GM12878 (cell line): ENCODE data around the gene MMEL1. TPM values are rescaled to one million over a fixed set of nuclear protein-coding genes. Genes with fewer than 3 reads are reported as not detected.

Experiments used
- ATAC-seq: fragments of 200-7000 bp; cut with Tn5 transposase; 3 replicates; pipeline ENCODE4 v1.9.1; 2020; ENCODE audit warnings: mild to moderate bottlenecking, moderate library complexity
- BruUV-seq: library from RNA; stranded (reverse); fragments of 400-500 nt; replicated peaks from 2 replicates; lab custom pipeline; 2021; lab: Mats Ljungman, UMichigan
- CTCF ChIA-PET: fragments of 300-600 bp; sonication (Branson Sonifier 250); formaldehyde crosslinking; extraction: SDS; loops from one replicate; lab custom pipeline; 2021; ENCODE audit warnings: inconsistent platforms; lab: Yijun Ruan, JAX
- POLR2A ChIA-PET: fragments of 350-600 bp; formaldehyde crosslinking; extraction: SDS; loops from one replicate; lab custom pipeline; 2021; ENCODE audit warnings: inconsistent platforms; lab: Charles Lee
- RAD21 ChIA-PET: fragments of 300-600 bp; sonication (Branson Sonifier 250); formaldehyde crosslinking; loops from one replicate; lab custom pipeline; 2023; ENCODE audit warnings: antibody characterized with exemption; ENCODE audit not compliant: unreplicated experiment; lab: Charles Lee
- SMC1A ChIA-PET: fragments of 300-600 bp; sonication (Branson Sonifier 250); formaldehyde crosslinking; loops from one replicate; lab custom pipeline; 2023; ENCODE audit not compliant: unreplicated experiment, uncharacterized antibody; lab: Charles Lee
- DNase-seq: peaks from one replicate; pipeline ENCODE4 v3.0.0-alpha.2; 2011; ENCODE audit warnings: low read depth, low spot score
- FAIRE-seq: peaks from 3 replicates; lab custom pipeline; 2011; peaks lifted over from hg19 to GRCh38; lab: Jason Lieb, UNC
- H2AFZ ChIP-seq: 2 replicates; pipeline ENCODE4 v1.6.0; 2011; ENCODE audit warnings: low read depth, low read length, control low read depth; ENCODE audit not compliant: control insufficient read depth
- H3K27ac ChIP-seq: 2 replicates; pipeline ENCODE4 v1.5.1; 2011; ENCODE audit warnings: control low read depth; ENCODE audit not compliant: control insufficient read depth, insufficient read depth
- H3K27me3 ChIP-seq, 2 experiments: replicated peaks in 1 of 2; 2 replicates each; pipeline versions ENCODE4 v1.6.0 to v1.6.1; 2011; ENCODE audit warnings: low read length in 1 of 2; ENCODE audit not compliant: control insufficient read depth in 2 of 2, insufficient read depth in 2 of 2
- H3K36me3 ChIP-seq, 2 experiments: 2 replicates each; pipeline ENCODE4 v1.5.1; 2011; ENCODE audit warnings: low read length in 1 of 2; ENCODE audit not compliant: control insufficient read depth in 2 of 2, insufficient read depth in 2 of 2
- H3K4me1 ChIP-seq: 2 replicates; pipeline ENCODE4 v1.6.1; 2011; ENCODE audit warnings: mild to moderate bottlenecking, low read length, moderate library complexity, mixed read lengths; ENCODE audit not compliant: control insufficient read depth, insufficient read depth
- H3K4me2 ChIP-seq: 2 replicates; pipeline ENCODE4 v1.6.0; 2011; ENCODE audit warnings: control low read depth; ENCODE audit not compliant: control insufficient read depth, insufficient read depth
- H3K4me3 ChIP-seq: fragments of 200-600 bp; sonication (generic); 2 replicates; pipeline ENCODE4 v1.5.1; 2016
- H3K79me2 ChIP-seq: 2 replicates; pipeline ENCODE4 v1.6.0; 2011; ENCODE audit warnings: low read length; ENCODE audit not compliant: control insufficient read depth, insufficient read depth
- H3K9ac ChIP-seq: 2 replicates; pipeline ENCODE4 v1.8.0; 2011; ENCODE audit warnings: low read length, control low read depth, mixed read lengths; ENCODE audit not compliant: control insufficient read depth, insufficient read depth
- H3K9me3 ChIP-seq: replicated peaks from 3 replicates; pipeline ENCODE4 v1.5.1; 2011; ENCODE audit warnings: mild to moderate bottlenecking, low read length; ENCODE audit not compliant: control insufficient read depth, insufficient read depth
- H4K20me1 ChIP-seq: 2 replicates; pipeline ENCODE4 v1.6.0; 2011; ENCODE audit not compliant: control insufficient read depth, insufficient read depth
- ASH2L ChIP-seq: fragments of 300-600, 200-600 bp; sonication (generic); IDR thresholded peaks from 2 replicates; pipeline ENCODE4 v1.6.1; 2017; ENCODE audit warnings: low read depth, mild to moderate bottlenecking, borderline replicate concordance
- BHLHE40 ChIP-seq, 2 experiments: fragments of 450-650 bp in 1 of 2; IDR thresholded peaks; 2 replicates each; pipeline ENCODE4 v1.6.1; 2011 to 2017; ENCODE audit warnings: low read depth in 2 of 2, borderline replicate concordance in 1 of 2, improper control_type of control experiment in 1 of 2, low read length in 1 of 2, mild to moderate bottlenecking in 1 of 2
- BRCA1 ChIP-seq: IDR thresholded peaks from 2 replicates; pipeline ENCODE4 v1.6.1; 2011; ENCODE audit warnings: low read depth, low read length, improper control_type of control experiment
- HDGF ChIP-seq: fragments of 450-650 bp; IDR thresholded peaks from 2 replicates; pipeline ENCODE4 v1.6.1; 2016; ENCODE audit warnings: antibody characterized with exemption
- MYB ChIP-seq: fragments of 150-350 bp; IDR thresholded peaks from 2 replicates; pipeline ENCODE4 v1.6.1; 2014; ENCODE audit warnings: mild to moderate bottlenecking, low read depth, low read length, borderline replicate concordance
- RAD51 ChIP-seq: fragments of 450-650 bp; IDR thresholded peaks from 2 replicates; pipeline ENCODE4 v1.6.1; 2016; ENCODE audit warnings: moderate library complexity, mild to moderate bottlenecking, inconsistent platforms
- RFX5 ChIP-seq: IDR thresholded peaks from 2 replicates; pipeline ENCODE4 v1.6.1; 2011; ENCODE audit warnings: low read depth, low read length, improper control_type of control experiment
- RUNX3 ChIP-seq: IDR thresholded peaks from 2 replicates; pipeline ENCODE4 v1.6.1; 2012; ENCODE audit warnings: low read length, inconsistent platforms
- TCF3 ChIP-seq: IDR thresholded peaks from 2 replicates; pipeline ENCODE4 v1.6.1; 2012; ENCODE audit warnings: low read depth, mild to moderate bottlenecking, low read length, borderline replicate concordance; ENCODE audit not compliant: insufficient read depth
- YY1 ChIP-seq: IDR thresholded peaks from 2 replicates; pipeline ENCODE4 v1.6.1; 2011; ENCODE audit warnings: low read depth, mild to moderate bottlenecking, low read length
- ZBED1 ChIP-seq: IDR thresholded peaks from 2 replicates; pipeline ENCODE4 v1.6.1; 2016; ENCODE audit warnings: borderline replicate concordance
- WGBS: methylation state at CpG from one replicate; pipeline ENCODE4 v1.1.6; 2016; ENCODE audit warnings: low lambda C conversion rate; ENCODE audit not compliant: insufficient replicate concordance, insufficient coverage; ENCODE audit errors: missing lambda C conversion rate; 5-methylcytosine and 5-hydroxymethylcytosine counted together
- in situ Hi-C: fragments of 300-500 bp; cut with MboI; formaldehyde crosslinking; loops from 9 replicates; pipeline ENCODE4 v1.14.3; 2018; ENCODE audit warnings: mixed read lengths
- intact Hi-C: fragments of 100-400 bp; cut with micrococcal nuclease; formaldehyde crosslinking; loops from one replicate; pipeline ENCODE4 v1.14.2; 2022; ENCODE audit not compliant: unreplicated experiment
- polyA plus RNA-seq, 11 experiments: library from polyadenylated mRNA; depleted of rRNA in 4 of 11; unstranded in 6 of 11; stranded (reverse) in 5 of 11; fragments of >200 nt; fragmentation: Nextera tagmentation in 4 of 11; fragmentation: Illumina TruSeq in 1 of 11; extraction: Ambion mirVana in 4 of 11; extraction: Trizol in 1 of 11; gene quantifications; 1 replicate in 1 of 11; 2 replicates in 10 of 11; pipeline versions ENCODE4 v1.2.1 to v1.2.3, GENCODE V29; 2011 to 2016; ENCODE audit warnings: inconsistent platforms in 2 of 11, missing spikeins in 2 of 11, low read depth in 1 of 11
- total RNA-seq, 4 experiments: library from RNA; depleted of rRNA in 3 of 4; stranded (reverse); fragments of >200 nt in 3 of 4; fragmentation: Illumina TruSeq in 1 of 4; extraction: Trizol in 1 of 4; gene quantifications; 2 replicates each; pipeline versions ENCODE4 v1.2.1 to v1.2.3, GENCODE V29; 2013 to 2021
- TF ChIP-seq, protein P1 (sequence below): fragments of 450-650 bp; IDR thresholded peaks from 2 replicates; pipeline ENCODE4 v1.6.1; 2016; ENCODE audit warnings: mild to moderate bottlenecking
- TF ChIP-seq, protein P2 (sequence below): IDR thresholded peaks from 2 replicates; pipeline ENCODE4 v1.6.1; 2011; ENCODE audit warnings: low read depth, mild to moderate bottlenecking, low read length, moderate library complexity, borderline replicate concordance; ENCODE audit errors: extremely low read depth
- TF ChIP-seq, protein P3 (sequence below): IDR thresholded peaks from 2 replicates; pipeline ENCODE4 v1.6.1; 2012; ENCODE audit warnings: low read depth, low read length, improper control_type of control experiment
- TF ChIP-seq, protein P4 (sequence below): fragments of 450-650 bp; IDR thresholded peaks from 2 replicates; pipeline ENCODE4 v1.6.1; 2016; ENCODE audit warnings: mild to moderate bottlenecking, moderate library complexity, borderline replicate concordance

MMEL1 gene
- total and polyA plus RNA-seq, 10 of the 15 experiments (the other 5 are each of a cell fraction or from before 2014, with no cell fraction given): 0.11 TPM; not detected in 9

DNA sequence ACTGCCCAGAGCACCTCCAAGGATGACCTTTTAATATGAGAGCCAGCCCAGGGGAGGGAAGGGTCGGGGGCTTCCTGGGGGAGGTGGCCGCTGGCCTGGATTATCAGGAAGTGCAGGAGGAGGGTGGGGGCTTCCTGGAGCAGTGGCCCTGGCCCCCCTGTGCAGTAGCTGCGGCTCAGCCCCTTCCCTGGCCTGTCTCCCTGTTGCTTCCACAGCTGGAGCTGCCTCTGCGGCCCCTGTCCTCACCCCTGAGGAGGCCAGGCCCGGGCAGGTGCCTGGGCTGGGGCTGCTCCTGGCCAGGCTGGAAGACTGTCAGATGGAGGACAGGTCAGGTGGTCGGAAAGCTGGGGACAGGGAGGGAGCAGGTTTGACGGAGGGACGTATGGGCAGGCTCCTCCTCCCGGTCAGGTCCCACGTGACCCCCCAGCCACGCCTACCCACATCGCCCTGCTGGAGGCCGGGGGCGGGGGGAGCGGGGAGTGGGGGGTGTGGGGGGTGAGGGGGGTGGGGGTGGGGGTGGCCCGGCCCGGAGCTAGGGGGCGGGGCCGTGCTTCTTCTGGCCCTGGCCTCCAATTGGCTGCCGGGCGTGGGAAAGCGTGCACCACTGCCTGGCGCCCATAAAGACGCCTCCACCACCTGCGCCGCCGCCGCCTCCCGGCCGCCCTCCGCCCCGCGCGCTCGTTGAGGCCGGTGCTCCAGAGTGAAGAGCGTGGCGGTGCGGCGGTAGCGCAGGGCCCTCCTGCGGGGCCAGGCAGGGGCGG is 86.9 kb downstream of the MMEL1 start:
- ATAC-seq: peak; percentile 61
- ChIA-PET SMC1A (interaction anchor here (0.8 to 2.7 kb wide), 6 partner anchors 20 to 133 kb away, joined by 3 to 15 read pairs (median 3); partner anchors contain the start of genes PANK4 and PEX10), CTCF (interaction anchor here (0.9 to 4.9 kb wide), 4 partner anchors 15 to 130 kb away, joined by 3 to 37 read pairs (median 18); no protein-coding TSS in a partner anchor), RAD21 (interaction anchor here (0.9 to 7.1 kb wide), 8 partner anchors 10 to 152 kb away, joined by 3 to 86 read pairs (median 28); partner anchors contain the start of genes PANK4, PRXL2B and TNFRSF14), POLR2A (interaction anchor here (0.6 to 4.9 kb wide), 9 partner anchors 10 to 133 kb away, joined by 3 to 62 read pairs (median 5); partner anchors contain the start of genes PANK4, PEX10, PRXL2B and TNFRSF14)
- H3K4me1 ChIP-seq: peaks cover 32% of the 10 kb centered on the region
- peak; percentile 38 for FAIRE-seq
- peak overlapping the region; percentile 96 for H3K27ac ChIP-seq
- DNase-seq: peak; percentile 80
- WGBS: 2% methylated on average over 36 of the region's 43 CpGs
- in situ Hi-C loops: loop anchor here (5.0 kb wide), 2 partner anchors 36 to 134 kb away; partner anchors contain the start of gene PEX10
- peak overlapping the region; percentile 99 for H3K4me2 ChIP-seq
- no TSS peak for BruUV-seq
- peak overlapping the region; percentile 82; the same call in 1 of the 2 replicates for H3K4me3 ChIP-seq
- no peaks in the 10 kb centered on the region for H3K27me3 ChIP-seq
- H2AFZ ChIP-seq: no peak overlapping the region; the same call in 1 of the 2 replicates
- intact Hi-C loops: loop anchor here (10.0 kb wide), 1 partner anchor 241 kb away; no protein-coding TSS in a partner anchor
- no peaks in the 10 kb centered on the region for H3K36me3 ChIP-seq
- peak overlapping the region; percentile 85; the same call in 1 of the 2 replicates for H3K9ac ChIP-seq
- no peaks in the 10 kb centered on the region for H4K20me1 ChIP-seq
- peaks cover 5% of the 10 kb centered on the region; the same call in 1 of the 2 replicates for H3K79me2 ChIP-seq
- no peaks in the 10 kb centered on the region for H3K9me3 ChIP-seq
- TF ChIP-seq, protein P1, sequence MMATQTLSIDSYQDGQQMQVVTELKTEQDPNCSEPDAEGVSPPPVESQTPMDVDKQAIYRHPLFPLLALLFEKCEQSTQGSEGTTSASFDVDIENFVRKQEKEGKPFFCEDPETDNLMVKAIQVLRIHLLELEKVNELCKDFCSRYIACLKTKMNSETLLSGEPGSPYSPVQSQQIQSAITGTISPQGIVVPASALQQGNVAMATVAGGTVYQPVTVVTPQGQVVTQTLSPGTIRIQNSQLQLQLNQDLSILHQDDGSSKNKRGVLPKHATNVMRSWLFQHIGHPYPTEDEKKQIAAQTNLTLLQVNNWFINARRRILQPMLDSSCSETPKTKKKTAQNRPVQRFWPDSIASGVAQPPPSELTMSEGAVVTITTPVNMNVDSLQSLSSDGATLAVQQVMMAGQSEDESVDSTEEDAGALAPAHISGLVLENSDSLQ: 0 out of 2 replicates have a peak, but pooled peaks have one; percentile 13
- TF ChIP-seq YY1 (peak; percentile 49; the same call in 1 of the 2 replicates), TCF3 (peak; percentile 92), BRCA1 (no peak), MYB (no peak), RUNX3 (no peak; the same call in 1 of the 2 replicates), RFX5 (no peak), ZBED1 (no peak), HDGF (peak; percentile 81; the same call in 1 of the 2 replicates), ASH2L (no peak), BHLHE40 (IDR thresholded peaks at IDR 0.05; ENCODE audit: borderline replicate concordance in 1 of 2, low read depth in 2 of 2, low read length in 1 of 2) (peak; percentile 48 to 83; a peak in 3 of 4 replicates), RAD51 (peak; percentile 94)
- TF ChIP-seq, protein P2, sequence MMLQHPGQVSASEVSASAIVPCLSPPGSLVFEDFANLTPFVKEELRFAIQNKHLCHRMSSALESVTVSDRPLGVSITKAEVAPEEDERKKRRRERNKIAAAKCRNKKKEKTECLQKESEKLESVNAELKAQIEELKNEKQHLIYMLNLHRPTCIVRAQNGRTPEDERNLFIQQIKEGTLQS: peak; percentile 52; the same call in 1 of the 2 replicates
- TF ChIP-seq, protein P3, sequence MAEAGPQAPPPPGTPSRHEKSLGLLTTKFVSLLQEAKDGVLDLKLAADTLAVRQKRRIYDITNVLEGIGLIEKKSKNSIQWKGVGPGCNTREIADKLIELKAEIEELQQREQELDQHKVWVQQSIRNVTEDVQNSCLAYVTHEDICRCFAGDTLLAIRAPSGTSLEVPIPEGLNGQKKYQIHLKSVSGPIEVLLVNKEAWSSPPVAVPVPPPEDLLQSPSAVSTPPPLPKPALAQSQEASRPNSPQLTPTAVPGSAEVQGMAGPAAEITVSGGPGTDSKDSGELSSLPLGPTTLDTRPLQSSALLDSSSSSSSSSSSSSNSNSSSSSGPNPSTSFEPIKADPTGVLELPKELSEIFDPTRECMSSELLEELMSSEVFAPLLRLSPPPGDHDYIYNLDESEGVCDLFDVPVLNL: no peak
- TF ChIP-seq, protein P4, sequence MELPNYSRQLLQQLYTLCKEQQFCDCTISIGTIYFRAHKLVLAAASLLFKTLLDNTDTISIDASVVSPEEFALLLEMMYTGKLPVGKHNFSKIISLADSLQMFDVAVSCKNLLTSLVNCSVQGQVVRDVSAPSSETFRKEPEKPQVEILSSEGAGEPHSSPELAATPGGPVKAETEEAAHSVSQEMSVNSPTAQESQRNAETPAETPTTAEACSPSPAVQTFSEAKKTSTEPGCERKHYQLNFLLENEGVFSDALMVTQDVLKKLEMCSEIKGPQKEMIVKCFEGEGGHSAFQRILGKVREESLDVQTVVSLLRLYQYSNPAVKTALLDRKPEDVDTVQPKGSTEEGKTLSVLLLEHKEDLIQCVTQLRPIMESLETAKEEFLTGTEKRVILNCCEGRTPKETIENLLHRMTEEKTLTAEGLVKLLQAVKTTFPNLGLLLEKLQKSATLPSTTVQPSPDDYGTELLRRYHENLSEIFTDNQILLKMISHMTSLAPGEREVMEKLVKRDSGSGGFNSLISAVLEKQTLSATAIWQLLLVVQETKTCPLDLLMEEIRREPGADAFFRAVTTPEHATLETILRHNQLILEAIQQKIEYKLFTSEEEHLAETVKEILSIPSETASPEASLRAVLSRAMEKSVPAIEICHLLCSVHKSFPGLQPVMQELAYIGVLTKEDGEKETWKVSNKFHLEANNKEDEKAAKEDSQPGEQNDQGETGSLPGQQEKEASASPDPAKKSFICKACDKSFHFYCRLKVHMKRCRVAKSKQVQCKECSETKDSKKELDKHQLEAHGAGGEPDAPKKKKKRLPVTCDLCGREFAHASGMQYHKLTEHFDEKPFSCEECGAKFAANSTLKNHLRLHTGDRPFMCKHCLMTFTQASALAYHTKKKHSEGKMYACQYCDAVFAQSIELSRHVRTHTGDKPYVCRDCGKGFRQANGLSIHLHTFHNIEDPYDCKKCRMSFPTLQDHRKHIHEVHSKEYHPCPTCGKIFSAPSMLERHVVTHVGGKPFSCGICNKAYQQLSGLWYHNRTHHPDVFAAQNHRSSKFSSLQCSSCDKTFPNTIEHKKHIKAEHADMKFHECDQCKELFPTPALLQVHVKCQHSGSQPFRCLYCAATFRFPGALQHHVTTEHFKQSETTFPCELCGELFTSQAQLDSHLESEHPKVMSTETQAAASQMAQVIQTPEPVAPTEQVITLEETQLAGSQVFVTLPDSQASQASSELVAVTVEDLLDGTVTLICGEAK: no peak
